DMS79 treated with DMSO at 0.1 percent for 48 hours (cell line): ENCODE results near the gene PPP2R2C.
A peak's percentile ranks its signal among the peaks of the same experiment; 100 is the strongest.

Experiments
- DNase-seq: peaks from one replicate; lab custom pipeline; 2025; lab: John Stamatoyannopoulos, UW

Gene PPP2R2C

GRCh38 chr4:6448476-6449170 lies 23.8 kb downstream of the PPP2R2C start:
- no peak for DNase-seq

GRCh38 chr4:6447672-6448171 lies 24.7 kb downstream of the PPP2R2C start:
- no peak for DNase-seq

- DNase-seq, result no peak
Measured at GRCh38 chr4:6446538-6447451, 25.6 kb downstream of the PPP2R2C start.

- no peak for DNase-seq
Measured at GRCh38 chr4:6446130-6446482, 26.3 kb downstream of the PPP2R2C start.

- no peak for DNase-seq
Measured at GRCh38 chr4:6445403-6446129, 26.8 kb downstream of the PPP2R2C start.

GRCh38 chr4:6444582-6444981 lies 27.8 kb downstream of the PPP2R2C start:
- DNase-seq, result no peak

GRCh38 chr4:6443035-6444023 lies 29.1 kb downstream of the PPP2R2C start:
- DNase-seq, result no peak

GRCh38 chr4:6442555-6442954 lies 29.9 kb downstream of the PPP2R2C start:
- no peak for DNase-seq

- DNase-seq, result no peak
Measured at GRCh38 chr4:6441758-6442157, 30.7 kb downstream of the PPP2R2C start.

- DNase-seq, result no peak
Measured at GRCh38 chr4:6441202-6441582, 31.2 kb downstream of the PPP2R2C start.

- DNase-seq, result no peak
Measured at GRCh38 chr4:6440506-6441201, 31.8 kb downstream of the PPP2R2C start.

GRCh38 chr4:6439120-6439762 lies 33.2 kb downstream of the PPP2R2C start:
- no peak for DNase-seq

GRCh38 chr4:6437826-6438238 lies 34.6 kb downstream of the PPP2R2C start:
- DNase-seq, result peak; percentile 28

- DNase-seq, result no peak
Measured at GRCh38 chr4:6435010-6435409, 37.4 kb downstream of the PPP2R2C start.

- no peak for DNase-seq
Measured at GRCh38 chr4:6430927-6431326, 41.5 kb downstream of the PPP2R2C start.

GRCh38 chr4:6427439-6428090 lies 44.8 kb downstream of the PPP2R2C start:
- no peak for DNase-seq

GRCh38 chr4:6426571-6427438 lies 45.6 kb downstream of the PPP2R2C start:
- DNase-seq, result no peak

- no peak for DNase-seq
Measured at GRCh38 chr4:6425911-6426310, 46.5 kb downstream of the PPP2R2C start.

GRCh38 chr4:6425336-6425735 lies 47.1 kb downstream of the PPP2R2C start:
- no peak for DNase-seq
